GM12874 (cell line): ENCODE data around the gene PPP1R1C.

Experiments
- TF ChIP-seq, protein P1 (sequence below): IDR thresholded peaks from 2 replicates; pipeline ENCODE4 v1.5.1; 2011; ENCODE audit warnings: low read depth, mild to moderate bottlenecking, control low read depth, low read length, moderate library complexity; ENCODE audit not compliant: insufficient read depth

The PPP1R1C gene

DNA sequence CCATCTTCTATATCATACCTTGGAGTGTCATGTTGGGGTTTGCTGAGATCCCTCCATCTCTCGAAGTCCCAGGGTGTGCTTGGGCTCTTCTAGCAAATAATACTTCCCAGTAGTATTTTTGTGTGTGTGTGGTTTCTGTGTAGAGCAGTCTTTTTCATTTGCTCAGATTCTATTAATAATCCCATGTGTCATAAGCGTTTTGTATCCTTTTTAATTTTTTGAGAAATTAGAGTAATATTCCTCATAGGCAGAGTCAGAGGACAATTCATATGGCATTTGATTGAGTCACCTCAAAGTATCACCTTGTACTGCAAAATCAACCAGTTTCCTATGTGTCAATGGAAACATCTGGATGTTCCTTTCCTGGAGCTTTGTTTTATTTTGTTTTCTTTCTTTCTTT is 37.4 kb upstream of the PPP1R1C start:
- TF ChIP-seq, protein P1, sequence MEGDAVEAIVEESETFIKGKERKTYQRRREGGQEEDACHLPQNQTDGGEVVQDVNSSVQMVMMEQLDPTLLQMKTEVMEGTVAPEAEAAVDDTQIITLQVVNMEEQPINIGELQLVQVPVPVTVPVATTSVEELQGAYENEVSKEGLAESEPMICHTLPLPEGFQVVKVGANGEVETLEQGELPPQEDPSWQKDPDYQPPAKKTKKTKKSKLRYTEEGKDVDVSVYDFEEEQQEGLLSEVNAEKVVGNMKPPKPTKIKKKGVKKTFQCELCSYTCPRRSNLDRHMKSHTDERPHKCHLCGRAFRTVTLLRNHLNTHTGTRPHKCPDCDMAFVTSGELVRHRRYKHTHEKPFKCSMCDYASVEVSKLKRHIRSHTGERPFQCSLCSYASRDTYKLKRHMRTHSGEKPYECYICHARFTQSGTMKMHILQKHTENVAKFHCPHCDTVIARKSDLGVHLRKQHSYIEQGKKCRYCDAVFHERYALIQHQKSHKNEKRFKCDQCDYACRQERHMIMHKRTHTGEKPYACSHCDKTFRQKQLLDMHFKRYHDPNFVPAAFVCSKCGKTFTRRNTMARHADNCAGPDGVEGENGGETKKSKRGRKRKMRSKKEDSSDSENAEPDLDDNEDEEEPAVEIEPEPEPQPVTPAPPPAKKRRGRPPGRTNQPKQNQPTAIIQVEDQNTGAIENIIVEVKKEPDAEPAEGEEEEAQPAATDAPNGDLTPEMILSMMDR = no peak

DNA sequence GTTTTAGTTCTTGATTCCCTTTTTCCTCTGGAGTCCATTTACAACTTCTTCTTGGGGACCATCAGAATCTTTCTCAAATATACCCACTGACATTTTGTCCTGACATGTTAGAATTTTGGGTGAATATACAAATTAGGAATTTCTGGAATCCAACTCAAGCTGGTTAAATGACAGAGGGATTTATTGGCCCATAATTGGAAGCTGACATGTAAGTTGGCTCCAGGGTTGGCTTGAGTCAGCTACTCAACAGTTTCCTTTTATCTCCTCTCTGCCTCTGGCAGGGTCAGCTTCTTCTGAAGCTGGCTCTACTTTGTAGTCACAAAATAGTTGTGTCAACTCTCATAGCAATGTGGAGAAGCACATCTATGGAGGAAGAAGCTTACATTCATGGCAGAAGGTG is 36.6 kb upstream of the PPP1R1C start:
- TF ChIP-seq, protein P1 = no peak

DNA sequence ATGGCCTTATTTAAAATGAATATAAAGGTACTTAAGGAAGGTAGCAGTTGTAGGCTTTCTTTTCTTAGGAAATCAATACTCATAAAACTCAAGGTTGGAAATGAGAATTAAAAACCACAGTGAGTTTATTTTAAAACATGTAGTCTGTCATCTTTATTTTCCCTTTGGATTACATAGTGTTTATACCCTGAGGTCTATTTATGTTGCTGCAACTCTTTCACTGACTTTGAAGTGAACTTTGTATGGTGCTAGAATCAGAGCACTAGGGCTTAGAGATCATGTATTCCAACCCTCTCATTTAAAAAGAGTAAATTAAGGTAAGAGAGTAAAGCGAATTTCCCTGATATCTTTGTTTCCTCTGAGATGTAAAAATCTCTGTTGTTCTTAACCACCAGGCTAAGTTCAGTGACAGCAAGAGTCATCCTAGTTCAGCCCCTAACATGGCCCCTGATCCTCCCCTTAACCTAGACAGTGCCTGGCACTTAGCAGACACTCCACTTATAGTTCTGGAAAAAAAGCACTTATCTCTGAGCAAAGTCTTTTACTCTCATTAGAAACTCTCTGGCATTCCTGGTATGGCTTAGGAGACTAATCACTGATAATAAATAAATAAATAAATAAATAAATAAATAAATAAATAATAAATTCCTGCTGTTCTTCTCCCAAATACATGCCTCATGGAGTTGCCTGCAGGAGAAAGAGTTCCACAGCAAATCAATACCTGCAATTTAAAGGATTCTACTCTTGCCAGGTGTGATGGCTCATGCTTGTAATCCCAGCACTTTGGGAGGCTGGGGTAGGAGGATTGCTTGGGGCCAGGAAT is 33.0 kb upstream of the PPP1R1C start:
- TF ChIP-seq, protein P1 = no peak

DNA sequence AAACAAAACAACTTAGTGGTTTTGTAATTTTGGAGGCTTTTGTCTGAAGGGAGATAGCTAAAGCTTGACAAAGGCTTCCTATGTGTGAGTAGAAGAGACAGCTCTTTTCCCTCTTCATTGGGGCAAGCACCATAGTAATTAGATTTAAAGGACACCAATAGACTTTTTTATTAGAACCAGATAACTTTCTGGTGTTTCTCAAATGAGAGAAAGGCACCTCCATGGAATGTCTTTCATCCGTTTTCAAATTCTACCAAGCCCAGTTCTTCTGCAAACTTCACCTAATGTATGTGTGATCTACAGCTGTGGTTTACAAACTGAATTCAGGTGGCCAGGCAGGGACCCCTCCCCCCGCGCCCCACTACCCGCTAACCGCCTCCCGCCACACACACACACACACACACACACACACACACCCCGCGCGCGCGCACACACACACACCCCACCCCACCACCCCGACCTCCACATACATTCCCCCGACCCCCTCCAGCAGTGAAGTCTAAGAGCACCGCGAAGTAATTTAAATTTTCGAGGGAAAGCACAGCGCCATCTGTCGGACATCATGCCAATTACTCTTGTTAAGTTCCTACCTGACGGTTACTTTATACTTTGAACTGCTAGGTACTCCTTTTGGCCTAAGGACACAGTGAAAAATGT is 31.6 kb upstream of the PPP1R1C start:
- TF ChIP-seq, protein P1 = peak; percentile 66

DNA sequence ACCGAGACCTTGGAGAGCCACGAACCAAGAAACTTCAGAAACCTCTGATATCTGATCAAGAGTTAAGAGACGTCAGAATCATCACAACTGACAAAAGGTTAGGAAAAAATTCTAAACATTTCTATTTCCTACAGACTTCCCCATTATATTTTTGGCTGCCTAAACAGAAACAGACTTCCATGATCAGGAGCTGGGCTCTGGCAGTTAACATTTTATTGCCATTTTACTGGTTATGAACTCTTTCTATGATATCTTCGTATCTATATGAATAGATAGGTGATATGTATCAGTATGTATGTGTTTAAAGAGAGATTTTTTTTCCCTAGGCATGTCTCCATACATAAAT is 31.1 kb upstream of the PPP1R1C start:
- TF ChIP-seq, protein P1 = no peak

DNA sequence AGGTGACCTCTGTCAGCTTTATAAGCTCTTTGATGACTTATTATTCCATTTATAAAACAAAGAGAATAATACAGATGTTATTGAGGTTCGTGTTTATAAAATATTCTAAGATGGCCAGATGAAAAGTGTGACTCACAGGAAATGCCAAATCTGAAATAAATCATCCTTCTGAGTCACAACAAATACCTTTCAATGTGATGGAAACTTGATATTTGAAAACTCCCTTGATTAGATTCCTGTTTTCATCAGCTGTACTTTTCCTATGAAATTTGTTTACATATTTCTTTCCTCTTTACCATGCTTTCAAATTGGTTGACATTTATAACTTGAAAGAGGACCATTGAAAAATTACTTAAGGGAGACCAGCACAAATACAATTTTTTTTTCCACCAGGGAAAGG is 30.6 kb upstream of the PPP1R1C start:
- TF ChIP-seq, protein P1 = no peak

DNA sequence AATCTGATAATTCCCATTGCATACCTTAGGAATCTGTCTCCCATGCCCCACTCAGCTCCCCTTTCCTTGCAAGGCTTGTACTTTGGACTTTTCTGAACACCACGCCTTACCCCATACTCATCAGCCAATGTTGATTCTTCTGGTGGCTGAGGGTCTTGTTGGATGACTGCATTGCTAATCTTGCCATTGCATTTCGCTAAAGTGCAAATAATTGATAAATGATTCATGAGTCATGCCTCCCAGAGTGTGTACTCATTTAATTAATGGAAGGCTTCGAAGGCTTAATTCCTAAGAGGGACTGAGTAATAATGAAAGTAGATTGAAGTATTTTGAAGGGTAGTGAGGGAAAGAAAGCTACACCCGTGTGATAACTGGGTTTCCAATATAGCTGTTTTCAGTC is 28.0 kb upstream of the PPP1R1C start:
- TF ChIP-seq, protein P1 = no peak
